ENCODE results near the gene SULT1A1. TPM values are rescaled to one million over a fixed set of nuclear protein-coding genes. Genes with fewer than 3 reads are reported as not detected.
A peak's percentile ranks its signal among the peaks of the same experiment; 100 is the strongest.
"Not testable (repeated sequence)": the region's sequence is repeated elsewhere in the genome, so short reads cannot be mapped to it uniquely, and the experiment has no call there.

Gene SULT1A1
- total RNA-seq, 2 experiments from 2014 or later: 5.5 to 6.2 TPM

GRCh38 chr16:28616224-28616577, 6.4 kb upstream of the SULT1A1 start:
- H3K27ac Mint-ChIP-seq; H3K4me3 Mint-ChIP-seq; POLR2A ChIA-PET; H3K4me1 Mint-ChIP-seq; DNase-seq; H3K27me3 Mint-ChIP-seq; H3K36me3 Mint-ChIP-seq (ENCODE audit: low read depth); H3K9me3 Mint-ChIP-seq: not testable (repeated sequence)
- CTCF ChIA-PET: interaction anchor here (0.5 to 1.3 kb wide), 5 partner anchors 61 to 339 kb away, joined by 3 to 4 read pairs (median 3); no protein-coding TSS in a partner anchor

GRCh38 chr16:28615486-28616223, 5.8 kb upstream of the SULT1A1 start:
- POLR2A ChIA-PET; H3K4me1 Mint-ChIP-seq; H3K36me3 Mint-ChIP-seq (ENCODE audit: low read depth); H3K27ac Mint-ChIP-seq; H3K4me3 Mint-ChIP-seq; H3K27me3 Mint-ChIP-seq; H3K9me3 Mint-ChIP-seq: not testable (repeated sequence)
- DNase-seq: peak; percentile 39
- CTCF ChIA-PET: interaction anchor here (0.6 to 1.3 kb wide), 3 partner anchors 60 to 294 kb away, joined by 3 to 4 read pairs (median 3); no protein-coding TSS in a partner anchor

GRCh38 chr16:28614561-28614960, 4.7 kb upstream of the SULT1A1 start:
- H3K4me1 Mint-ChIP-seq; POLR2A ChIA-PET; DNase-seq; H3K4me3 Mint-ChIP-seq; H3K27me3 Mint-ChIP-seq; H3K9me3 Mint-ChIP-seq; H3K27ac Mint-ChIP-seq; H3K36me3 Mint-ChIP-seq (ENCODE audit: low read depth); CTCF ChIA-PET: not testable (repeated sequence)

- H3K27ac Mint-ChIP-seq; DNase-seq; H3K36me3 Mint-ChIP-seq (ENCODE audit: low read depth); H3K4me1 Mint-ChIP-seq; H3K4me3 Mint-ChIP-seq; CTCF ChIA-PET; H3K9me3 Mint-ChIP-seq; POLR2A ChIA-PET; H3K27me3 Mint-ChIP-seq: not testable (repeated sequence)
Measured at GRCh38 chr16:28613912-28614311, 4.1 kb upstream of the SULT1A1 start.

GRCh38 chr16:28612359-28613280, 2.8 kb upstream of the SULT1A1 start:
- POLR2A ChIA-PET; H3K27ac Mint-ChIP-seq; H3K4me1 Mint-ChIP-seq; H3K4me3 Mint-ChIP-seq; CTCF ChIA-PET; DNase-seq; H3K36me3 Mint-ChIP-seq (ENCODE audit: low read depth); H3K9me3 Mint-ChIP-seq; H3K27me3 Mint-ChIP-seq: not testable (repeated sequence)

- DNase-seq: no peak
- POLR2A ChIA-PET: interaction anchor here (1.1 kb wide), 1 partner anchor 13 kb away, joined by 3 read pairs; no protein-coding TSS in a partner anchor
- Mint-ChIP-seq H3K27ac (peak overlapping the region; percentile 9), H3K4me3 (no peak overlapping the region), H3K9me3 (no peaks in the 10 kb centered on the region), H3K4me1 (peaks cover 9% of the 10 kb centered on the region), H3K36me3 (ENCODE audit: low read depth) (no peaks in the 10 kb centered on the region), H3K27me3 (no peaks in the 10 kb centered on the region)
- CTCF ChIA-PET: no interaction called here
Measured at GRCh38 chr16:28610595-28611191, 849 bp upstream of the SULT1A1 start.

GRCh38 chr16:28608867-28609596, 812 bp downstream of the SULT1A1 start:
- DNase-seq; H3K4me3 Mint-ChIP-seq; H3K9me3 Mint-ChIP-seq; H3K27ac Mint-ChIP-seq; H3K36me3 Mint-ChIP-seq (ENCODE audit: low read depth); H3K27me3 Mint-ChIP-seq; CTCF ChIA-PET; H3K4me1 Mint-ChIP-seq: not testable (repeated sequence)
- POLR2A ChIA-PET: interaction anchor here (1.4 kb wide), 1 partner anchor 14 kb away, joined by 5 read pairs; no protein-coding TSS in a partner anchor

GRCh38 chr16:28608496-28608808, 1.4 kb downstream of the SULT1A1 start:
- H3K27me3 Mint-ChIP-seq; H3K27ac Mint-ChIP-seq; DNase-seq; H3K4me3 Mint-ChIP-seq; H3K36me3 Mint-ChIP-seq (ENCODE audit: low read depth); CTCF ChIA-PET; H3K9me3 Mint-ChIP-seq; H3K4me1 Mint-ChIP-seq; POLR2A ChIA-PET: not testable (repeated sequence)

- CTCF ChIA-PET; H3K27me3 Mint-ChIP-seq; H3K36me3 Mint-ChIP-seq (ENCODE audit: low read depth); H3K27ac Mint-ChIP-seq; H3K4me1 Mint-ChIP-seq; DNase-seq; POLR2A ChIA-PET; H3K4me3 Mint-ChIP-seq; H3K9me3 Mint-ChIP-seq: not testable (repeated sequence)
Measured at GRCh38 chr16:28607681-28608495, 2.0 kb downstream of the SULT1A1 start.

GRCh38 chr16:28607116-28607623, 2.7 kb downstream of the SULT1A1 start:
- Mint-ChIP-seq H3K9me3 (no peaks in the 10 kb centered on the region), H3K4me1 (peaks cover 9% of the 10 kb centered on the region), H3K4me3 (no peak overlapping the region), H3K36me3 (ENCODE audit: low read depth) (no peaks in the 10 kb centered on the region), H3K27me3 (no peaks in the 10 kb centered on the region), H3K27ac (no peak overlapping the region)
- CTCF ChIA-PET: no interaction called here
- DNase-seq: no peak
- POLR2A ChIA-PET: no interaction called here

- no peaks in the 10 kb centered on the region for H3K9me3 Mint-ChIP-seq
- H3K4me1 Mint-ChIP-seq: peaks cover 9% of the 10 kb centered on the region
- no peak overlapping the region for H3K4me3 Mint-ChIP-seq
- H3K36me3 Mint-ChIP-seq (ENCODE audit: low read depth): no peaks in the 10 kb centered on the region
- POLR2A ChIA-PET: no interaction called here
- H3K27ac Mint-ChIP-seq: no peak overlapping the region
- H3K27me3 Mint-ChIP-seq: no peaks in the 10 kb centered on the region
- DNase-seq: no peak
- CTCF ChIA-PET: no interaction called here
Measured at GRCh38 chr16:28606291-28607115, 3.3 kb downstream of the SULT1A1 start.

GRCh38 chr16:28604186-28604565, 5.7 kb downstream of the SULT1A1 start:
- Mint-ChIP-seq H3K4me3 (no peak overlapping the region), H3K36me3 (ENCODE audit: low read depth) (no peaks in the 10 kb centered on the region), H3K27me3 (no peaks in the 10 kb centered on the region), H3K4me1 (no peaks in the 10 kb centered on the region), H3K9me3 (no peaks in the 10 kb centered on the region), H3K27ac (no peak overlapping the region)
- CTCF ChIA-PET: no interaction called here
- no peak for DNase-seq
- POLR2A ChIA-PET: interaction anchor here (0.5 kb wide), 1 partner anchor 786 kb away, joined by 3 read pairs; no protein-coding TSS in a partner anchor

Measured in activated CD4-positive, alpha-beta memory T cell treated with anti-CD3 and anti-CD28 coated beads, Interleukin-2, amount 10 ng/mL, durations not matched to agents 7 days and 5 days (primary cell).